Osteoblast (primary cell): ENCODE data around the gene C18orf32. TPM values are rescaled to one million over a fixed set of nuclear protein-coding genes. Genes with fewer than 3 reads are reported as not detected.

ENCODE experiments used
- DNase-seq: peaks from one replicate; pipeline ENCODE4 v3.0.0; 2011; ENCODE audit warnings: low spot score, mixed read lengths; ENCODE audit not compliant: insufficient read length; ENCODE audit errors: missing footprints
- H2AFZ ChIP-seq: 2 replicates; pipeline ENCODE4 v1.6.0; 2011; ENCODE audit warnings: mild to moderate bottlenecking, low read length
- H3K27ac ChIP-seq: 2 replicates; pipeline ENCODE4 v1.5.1; 2011; ENCODE audit warnings: mild to moderate bottlenecking, low read depth, low read length, moderate library complexity
- H3K27me3 ChIP-seq: 2 replicates; pipeline ENCODE4 v1.6.0; 2012; ENCODE audit warnings: mild to moderate bottlenecking, control low read depth, inconsistent platforms, low read length, moderate library complexity; ENCODE audit not compliant: insufficient read depth
- H3K36me3 ChIP-seq: 2 replicates; pipeline ENCODE4 v1.5.1; 2011; ENCODE audit warnings: mild to moderate bottlenecking, low read length, control low read depth, moderate library complexity; ENCODE audit not compliant: insufficient read depth
- H3K4me1 ChIP-seq: 2 replicates; pipeline ENCODE4 v1.5.1; 2011; ENCODE audit warnings: mild to moderate bottlenecking, low read length, control low read depth, moderate library complexity; ENCODE audit not compliant: insufficient read depth
- H3K4me2 ChIP-seq: 2 replicates; pipeline ENCODE4 v1.6.0; 2011; ENCODE audit warnings: mild to moderate bottlenecking, low read length; ENCODE audit not compliant: insufficient read depth
- H3K4me3 ChIP-seq: fragments of 200-600 bp; sonication (generic); 3 replicates; pipeline ENCODE4 v1.5.1; 2012; ENCODE audit warnings: mild to moderate bottlenecking, low read length, inconsistent platforms; ENCODE audit not compliant: insufficient read depth
- H3K79me2 ChIP-seq: 2 replicates; pipeline ENCODE4 v1.6.0; 2012; ENCODE audit warnings: mild to moderate bottlenecking, low read length, control low read depth, inconsistent platforms; ENCODE audit not compliant: insufficient read depth
- H3K9me3 ChIP-seq: 2 replicates; pipeline ENCODE4 v1.5.1; 2011; ENCODE audit warnings: low read depth, low read length, control low read depth
- H4K20me1 ChIP-seq: 2 replicates; pipeline ENCODE4 v1.6.0; 2012; ENCODE audit warnings: mild to moderate bottlenecking, low read length, control low read depth; ENCODE audit not compliant: insufficient read depth
- CTCF ChIP-seq: IDR thresholded peaks from 2 replicates; pipeline ENCODE4 v1.5.1; 2011; ENCODE audit warnings: mild to moderate bottlenecking, low read depth, low read length, moderate library complexity; ENCODE audit errors: extremely low read depth
- total RNA-seq: library from RNA; depleted of rRNA; stranded (reverse); fragments of >200 nt; gene quantifications from 2 replicates; pipeline ENCODE4 v1.2.3, GENCODE V29; 2012

C18orf32 gene
- total RNA-seq, 1 donor, result 16.6 TPM

- Histone ChIP-seq H3K4me3 (no peak overlapping the region), H3K79me2 (peaks cover 75% of the 10 kb centered on the region), H2AFZ (no peak overlapping the region), H4K20me1 (peaks cover 15% of the 10 kb centered on the region), H3K27me3 (no peaks in the 10 kb centered on the region), H3K27ac (no peak overlapping the region), H3K36me3 (peaks cover 3% of the 10 kb centered on the region), H3K4me2 (no peak overlapping the region), H3K4me1 (no peaks in the 10 kb centered on the region), H3K9me3 (peaks cover 4% of the 10 kb centered on the region)
- DNase-seq, result peak; percentile 42
- TF ChIP-seq CTCF, result peak; percentile 66
Observed at GRCh38 chr18:49447810-49448745, 39.0 kb downstream of the C18orf32 start.

GRCh38 chr18:49446481-49446880, 40.6 kb downstream of the C18orf32 start:
- Histone ChIP-seq H3K4me1 (no peaks in the 10 kb centered on the region), H3K27ac (no peak overlapping the region), H3K9me3 (peaks cover 4% of the 10 kb centered on the region), H3K27me3 (no peaks in the 10 kb centered on the region), H3K4me3 (no peak overlapping the region), H4K20me1 (peaks cover 18% of the 10 kb centered on the region), H3K4me2 (no peak overlapping the region), H3K36me3 (peaks cover 3% of the 10 kb centered on the region), H2AFZ (no peak overlapping the region), H3K79me2 (peaks cover 73% of the 10 kb centered on the region)
- no peak for TF ChIP-seq CTCF
- no peak for DNase-seq

GRCh38 chr18:49444581-49444980, 42.5 kb downstream of the C18orf32 start:
- H2AFZ ChIP-seq, result no peak overlapping the region
- TF ChIP-seq CTCF, result no peak

GRCh38 chr18:49443837-49444236, 43.2 kb downstream of the C18orf32 start:
- no peak overlapping the region for H3K4me3 ChIP-seq
- H3K4me1 ChIP-seq, result no peaks in the 10 kb centered on the region
- H4K20me1 ChIP-seq, result peaks cover 26% of the 10 kb centered on the region

More at GRCh38 chr18:49444581-49444980, 42.5 kb downstream of the C18orf32 start:
- Histone ChIP-seq H3K27ac (no peak overlapping the region), H3K79me2 (peaks cover 69% of the 10 kb centered on the region), H4K20me1 (peaks cover 24% of the 10 kb centered on the region), H3K9me3 (peaks cover 4% of the 10 kb centered on the region), H3K4me2 (no peak overlapping the region), H3K4me3 (no peak overlapping the region), H3K36me3 (no peaks in the 10 kb centered on the region), H3K4me1 (no peaks in the 10 kb centered on the region), H3K27me3 (no peaks in the 10 kb centered on the region)
- no peak for DNase-seq

More at GRCh38 chr18:49443837-49444236, 43.2 kb downstream of the C18orf32 start:
- TF ChIP-seq CTCF, result no peak
- H3K27ac ChIP-seq, result no peak overlapping the region
- no peaks in the 10 kb centered on the region for H3K36me3 ChIP-seq
- H3K79me2 ChIP-seq, result peaks cover 67% of the 10 kb centered on the region
- no peak overlapping the region for H3K4me2 ChIP-seq
- H3K9me3 ChIP-seq, result peaks cover 4% of the 10 kb centered on the region
- H3K27me3 ChIP-seq, result no peaks in the 10 kb centered on the region
- no peak for DNase-seq
- no peak overlapping the region for H2AFZ ChIP-seq
